Neural crest cell (in vitro differentiated cells): ENCODE measurements around the gene SEPTIN7. TPM values are rescaled to one million over a fixed set of nuclear protein-coding genes. Genes with fewer than 3 reads are reported as not detected.
A peak's percentile ranks its signal among the peaks of the same experiment; 100 is the strongest.

ENCODE experiments used
- DNase-seq: peaks from one replicate; pipeline ENCODE4 v3.0.0; 2021; ENCODE audit warnings: low read depth, mixed read lengths, low spot score
- H3K27ac Mint-ChIP-seq: one replicate; pipeline ENCODE4 v1.8.0; 2021; ENCODE audit warnings: mild to moderate bottlenecking, mixed read lengths; ENCODE audit not compliant: unreplicated experiment
- H3K27me3 Mint-ChIP-seq: 2 replicates; pipeline ENCODE4 v1.8.0; 2021; ENCODE audit warnings: low read depth, mild to moderate bottlenecking, mixed read lengths
- H3K36me3 Mint-ChIP-seq: 2 replicates; pipeline ENCODE4 v1.8.0; 2021; ENCODE audit warnings: low read depth, mild to moderate bottlenecking, mixed read lengths
- H3K4me1 Mint-ChIP-seq: 2 replicates; pipeline ENCODE4 v1.8.0; 2021; ENCODE audit warnings: mixed read lengths
- H3K4me3 Mint-ChIP-seq: one replicate; pipeline ENCODE4 v1.8.0; 2021; ENCODE audit warnings: mild to moderate bottlenecking, mixed read lengths
- H3K9me3 Mint-ChIP-seq: 2 replicates; pipeline ENCODE4 v1.8.0; 2021; ENCODE audit warnings: mixed read lengths
- total RNA-seq: library from RNA; stranded (reverse); gene quantifications from 2 replicates; pipeline ENCODE4 v1.2.1, GENCODE V29; 2021
- TF ChIP-seq, protein P1 (sequence below): fragments of 200-600 bp; sonication (generic); conservative IDR thresholded peaks from 2 replicates; pipeline ENCODE4 v1.5.0; 2021; ENCODE audit warnings: antibody characterized with exemption, mild to moderate bottlenecking

Gene SEPTIN7
- total RNA-seq, 1 donor from 2014 or later, result 210 TPM

DNA sequence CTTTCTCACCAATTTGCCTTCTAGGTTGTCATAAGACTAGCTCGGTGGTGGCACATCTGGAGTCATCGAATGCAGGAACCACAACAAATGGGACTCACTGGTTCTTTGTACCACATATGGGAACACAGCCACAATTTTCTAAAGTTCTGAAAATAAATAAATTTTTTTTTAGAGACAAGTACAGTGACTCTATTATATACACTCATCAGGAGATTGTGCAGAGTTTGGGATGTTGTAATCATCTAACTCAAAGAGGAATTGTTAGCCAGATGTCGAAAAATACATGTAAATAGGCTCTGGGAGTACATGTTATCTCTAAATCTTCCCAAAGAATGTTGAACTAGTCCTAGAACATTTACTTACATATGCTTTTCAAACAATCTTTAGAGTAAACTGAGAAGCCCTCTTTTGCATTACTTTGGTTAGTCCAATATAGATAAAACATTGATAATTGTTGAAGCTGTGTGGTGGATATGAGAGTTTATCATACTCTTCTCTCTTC is 19.6 kb upstream of the SEPTIN7 start:
- no peak for DNase-seq
- no peak overlapping the region for H3K27ac Mint-ChIP-seq
- peaks cover 11% of the 10 kb centered on the region for H3K4me1 Mint-ChIP-seq
- H3K9me3 Mint-ChIP-seq, result no peaks in the 10 kb centered on the region
- H3K4me3 Mint-ChIP-seq, result no peak overlapping the region
- no peaks in the 10 kb centered on the region for H3K27me3 Mint-ChIP-seq
- TF ChIP-seq, protein P1, sequence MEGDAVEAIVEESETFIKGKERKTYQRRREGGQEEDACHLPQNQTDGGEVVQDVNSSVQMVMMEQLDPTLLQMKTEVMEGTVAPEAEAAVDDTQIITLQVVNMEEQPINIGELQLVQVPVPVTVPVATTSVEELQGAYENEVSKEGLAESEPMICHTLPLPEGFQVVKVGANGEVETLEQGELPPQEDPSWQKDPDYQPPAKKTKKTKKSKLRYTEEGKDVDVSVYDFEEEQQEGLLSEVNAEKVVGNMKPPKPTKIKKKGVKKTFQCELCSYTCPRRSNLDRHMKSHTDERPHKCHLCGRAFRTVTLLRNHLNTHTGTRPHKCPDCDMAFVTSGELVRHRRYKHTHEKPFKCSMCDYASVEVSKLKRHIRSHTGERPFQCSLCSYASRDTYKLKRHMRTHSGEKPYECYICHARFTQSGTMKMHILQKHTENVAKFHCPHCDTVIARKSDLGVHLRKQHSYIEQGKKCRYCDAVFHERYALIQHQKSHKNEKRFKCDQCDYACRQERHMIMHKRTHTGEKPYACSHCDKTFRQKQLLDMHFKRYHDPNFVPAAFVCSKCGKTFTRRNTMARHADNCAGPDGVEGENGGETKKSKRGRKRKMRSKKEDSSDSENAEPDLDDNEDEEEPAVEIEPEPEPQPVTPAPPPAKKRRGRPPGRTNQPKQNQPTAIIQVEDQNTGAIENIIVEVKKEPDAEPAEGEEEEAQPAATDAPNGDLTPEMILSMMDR, result no peak
- H3K36me3 Mint-ChIP-seq, result no peaks in the 10 kb centered on the region

DNA sequence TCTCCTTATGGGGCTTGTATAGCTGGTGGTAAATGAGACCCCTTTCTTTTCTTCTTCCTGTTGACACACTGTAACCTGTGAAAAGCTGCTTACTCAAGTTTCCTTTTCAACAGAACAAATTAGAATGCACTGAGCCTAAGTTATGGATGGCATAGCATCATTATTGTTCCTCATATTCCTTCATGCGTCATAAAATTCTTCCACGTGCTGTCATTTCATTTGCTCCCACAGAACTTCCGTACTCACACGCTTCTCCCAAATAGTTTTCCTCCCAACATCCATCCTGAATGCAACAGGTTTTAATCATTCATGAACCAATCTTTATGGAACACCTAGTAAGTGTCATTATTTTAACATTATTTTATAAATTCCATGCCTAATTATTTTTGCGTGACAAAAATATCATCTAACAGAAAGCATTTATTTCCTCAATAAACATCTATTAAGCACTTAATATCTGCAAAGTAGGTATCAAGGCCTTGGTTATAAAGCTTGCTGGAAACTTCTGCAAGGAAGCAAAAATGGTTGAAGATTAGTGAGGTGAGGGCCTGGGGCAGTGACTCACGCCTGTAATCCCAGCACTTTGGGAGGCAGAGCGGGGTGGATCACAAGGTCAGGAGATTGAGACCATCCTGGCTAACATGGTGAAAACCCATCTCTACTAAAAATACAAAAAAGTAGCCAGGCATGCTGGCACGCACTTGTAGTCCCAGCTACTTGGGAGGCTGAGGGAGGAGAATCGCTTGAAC is 18.9 kb upstream of the SEPTIN7 start:
- Mint-ChIP-seq H3K4me3 (no peak overlapping the region), H3K36me3 (no peaks in the 10 kb centered on the region), H3K9me3 (no peaks in the 10 kb centered on the region), H3K4me1 (peaks cover 11% of the 10 kb centered on the region), H3K27ac (no peak overlapping the region), H3K27me3 (no peaks in the 10 kb centered on the region)
- TF ChIP-seq, protein P1, result no peak
- no peak for DNase-seq

DNA sequence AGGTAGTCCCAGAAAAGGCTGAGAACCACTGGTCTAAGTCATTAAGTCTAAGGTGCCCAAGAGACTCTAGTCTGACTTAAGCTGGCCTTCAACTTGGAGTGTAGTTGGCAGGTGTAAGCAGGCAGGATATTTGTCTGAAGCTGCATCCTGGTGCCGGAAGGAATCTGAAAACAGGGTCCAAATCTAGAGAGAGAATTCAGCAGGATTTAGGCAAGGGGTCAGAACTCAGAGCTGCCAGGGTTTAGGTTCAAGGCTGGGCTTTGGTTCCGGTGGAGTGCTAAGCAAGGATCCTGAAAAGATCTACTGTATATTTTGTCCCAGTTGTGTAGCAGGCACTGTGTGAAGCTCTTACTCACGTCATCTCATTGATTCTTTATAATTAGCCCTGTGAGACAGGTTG is 16.5 kb upstream of the SEPTIN7 start:
- no peak overlapping the region for H3K27ac Mint-ChIP-seq
- no peak for DNase-seq
- H3K27me3 Mint-ChIP-seq, result no peaks in the 10 kb centered on the region
- H3K36me3 Mint-ChIP-seq, result peaks cover 4% of the 10 kb centered on the region
- no peak overlapping the region for H3K4me3 Mint-ChIP-seq
- peaks cover 3% of the 10 kb centered on the region for H3K9me3 Mint-ChIP-seq
- TF ChIP-seq, protein P1, result no peak
- peaks cover 11% of the 10 kb centered on the region for H3K4me1 Mint-ChIP-seq

DNA sequence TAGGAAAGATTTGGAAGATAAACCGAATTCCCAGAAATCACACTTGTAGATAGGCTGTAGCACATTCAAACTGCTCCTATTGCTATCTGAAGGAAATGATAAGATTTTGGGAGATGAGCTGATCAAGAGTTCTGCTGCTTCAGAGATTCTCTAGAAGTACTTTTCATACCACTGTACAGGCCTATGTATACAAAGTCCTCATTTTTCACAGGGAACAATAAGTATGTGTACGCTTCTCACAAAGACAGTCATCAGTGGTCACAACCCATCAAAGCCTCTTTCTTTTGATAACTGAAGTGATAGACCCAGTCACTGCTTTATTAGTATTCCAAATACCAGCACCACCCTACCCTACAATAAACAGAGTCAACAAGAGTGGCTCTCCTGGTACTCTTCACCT is 15.6 kb upstream of the SEPTIN7 start:
- Mint-ChIP-seq H3K27me3 (no peaks in the 10 kb centered on the region), H3K4me1 (peaks cover 11% of the 10 kb centered on the region), H3K36me3 (peaks cover 7% of the 10 kb centered on the region), H3K9me3 (peaks cover 3% of the 10 kb centered on the region), H3K4me3 (no peak overlapping the region), H3K27ac (peak overlapping the region; percentile 6)
- no peak for DNase-seq
- TF ChIP-seq, protein P1, result no peak

DNA sequence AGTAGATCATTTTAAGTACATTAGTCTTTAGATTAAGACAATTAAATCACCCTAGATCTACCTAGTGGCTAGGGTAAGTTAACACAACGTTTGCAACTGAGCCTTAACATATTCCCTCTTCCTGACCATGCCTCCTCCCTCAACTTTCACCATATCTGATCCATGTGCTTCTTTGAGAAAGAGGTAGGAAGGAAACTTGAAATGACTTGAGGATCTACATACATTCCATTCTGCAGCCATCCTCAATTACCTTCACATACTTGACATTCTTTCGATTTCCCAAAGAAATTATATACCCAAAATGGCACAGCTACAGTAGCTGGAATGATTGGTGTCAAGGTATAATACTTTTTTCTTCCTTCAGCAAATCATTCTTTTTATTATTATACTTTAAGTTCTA is 12.9 kb upstream of the SEPTIN7 start:
- H3K9me3 Mint-ChIP-seq, result peaks cover 3% of the 10 kb centered on the region
- peaks cover 7% of the 10 kb centered on the region for H3K36me3 Mint-ChIP-seq
- TF ChIP-seq, protein P1, result no peak
- no peaks in the 10 kb centered on the region for H3K27me3 Mint-ChIP-seq
- no peak overlapping the region for H3K4me3 Mint-ChIP-seq
- peaks cover 11% of the 10 kb centered on the region for H3K4me1 Mint-ChIP-seq
- DNase-seq, result no peak
- H3K27ac Mint-ChIP-seq, result no peak overlapping the region
